GM06990 (cell line): ENCODE data around the gene WLS.

ENCODE experiments used
- DNase-seq: peaks from one replicate; pipeline ENCODE4 v3.0.0-alpha.2; 2011; ENCODE audit not compliant: insufficient read length; ENCODE audit errors: extremely low read depth
- H3K27me3 ChIP-seq: replicated peaks from 2 replicates; pipeline ENCODE4 v1.6.0; 2011; ENCODE audit warnings: low read length; ENCODE audit not compliant: control insufficient read depth, insufficient read depth
- H3K36me3 ChIP-seq: 2 replicates; pipeline ENCODE4 v1.5.1; 2011; ENCODE audit warnings: low read length; ENCODE audit not compliant: control insufficient read depth, insufficient read depth
- H3K4me3 ChIP-seq: replicated peaks from 2 replicates; pipeline ENCODE4 v1.5.1; 2011; ENCODE audit warnings: low read depth, mild to moderate bottlenecking, control low read depth, low read length
- CTCF ChIP-seq: IDR thresholded peaks from 2 replicates; pipeline ENCODE4 v1.5.1; 2011; ENCODE audit warnings: low read length, control low read depth, mild to moderate bottlenecking, inconsistent platforms; ENCODE audit not compliant: insufficient read depth, poor library complexity, severe bottlenecking

The WLS gene

GRCh38 chr1:68168545-68169171, 63.7 kb downstream of the WLS start:
- no peak for TF ChIP-seq CTCF
- Histone ChIP-seq H3K4me3 (no peak overlapping the region), H3K27me3 (no peaks in the 10 kb centered on the region; the same call in none of the 2 replicates), H3K36me3 (no peaks in the 10 kb centered on the region)
- no peak for DNase-seq

GRCh38 chr1:68167211-68167610, 65.1 kb downstream of the WLS start:
- no peaks in the 10 kb centered on the region; the same call in none of the 2 replicates for H3K27me3 ChIP-seq
- H3K4me3 ChIP-seq = no peak overlapping the region
- TF ChIP-seq CTCF = no peak
- DNase-seq = no peak
- H3K36me3 ChIP-seq = no peaks in the 10 kb centered on the region

GRCh38 chr1:68166348-68166747, 66.0 kb downstream of the WLS start:
- no peaks in the 10 kb centered on the region for H3K36me3 ChIP-seq
- H3K27me3 ChIP-seq = no peaks in the 10 kb centered on the region; the same call in none of the 2 replicates
- DNase-seq = no peak
- TF ChIP-seq CTCF = no peak
- no peak overlapping the region for H3K4me3 ChIP-seq

GRCh38 chr1:68165665-68166064, 66.7 kb downstream of the WLS start:
- TF ChIP-seq CTCF = no peak
- no peak overlapping the region for H3K4me3 ChIP-seq
- no peaks in the 10 kb centered on the region; the same call in none of the 2 replicates for H3K27me3 ChIP-seq
- no peaks in the 10 kb centered on the region for H3K36me3 ChIP-seq
- DNase-seq = no peak

- no peak for DNase-seq
- H3K4me3 ChIP-seq = no peak overlapping the region
- H3K27me3 ChIP-seq = no peaks in the 10 kb centered on the region; the same call in none of the 2 replicates
- TF ChIP-seq CTCF = no peak
- no peaks in the 10 kb centered on the region for H3K36me3 ChIP-seq
Observed at GRCh38 chr1:68164918-68165317, 67.4 kb downstream of the WLS start.

- TF ChIP-seq CTCF = no peak
Observed at GRCh38 chr1:68163220-68163619, 69.1 kb downstream of the WLS start.

More at GRCh38 chr1:68163220-68163619, 69.1 kb downstream of the WLS start:
- Histone ChIP-seq H3K27me3 (no peaks in the 10 kb centered on the region; the same call in 1 of the 2 replicates), H3K4me3 (no peak overlapping the region), H3K36me3 (no peaks in the 10 kb centered on the region)
- DNase-seq = no peak
